DOHH2 (cell line): ENCODE results near the gene GRID1.

Experiments used
- H3F3A ChIP-seq: fragments of 200-600 bp; sonication (generic), shearing (Covaris generic); 2 replicates; pipeline ENCODE4 v1.6.0; 2016; ENCODE audit warnings: antibody characterized with exemption, mild to moderate bottlenecking; ENCODE audit not compliant: control insufficient read depth, insufficient read depth
- H3K27ac ChIP-seq: fragments of 200-600 bp; sonication (generic); 2 replicates; pipeline ENCODE4 v1.5.1; 2014; ENCODE audit warnings: low read depth, mild to moderate bottlenecking, low read length, moderate library complexity
- H3K27me3 ChIP-seq: fragments of 200-600 bp; sonication (generic); 2 replicates; pipeline ENCODE4 v1.6.1; 2014; ENCODE audit warnings: mild to moderate bottlenecking, low read length, mixed read lengths; ENCODE audit not compliant: control insufficient read depth
- H3K36me3 ChIP-seq: fragments of 200-600 bp; sonication (generic); 2 replicates; pipeline ENCODE4 v1.6.1; 2014; ENCODE audit warnings: mild to moderate bottlenecking, low read length, moderate library complexity, mixed read lengths; ENCODE audit not compliant: control insufficient read depth
- H3K4me1 ChIP-seq: fragments of 200-600 bp; sonication (generic); 2 replicates; pipeline ENCODE4 v1.6.1; 2014; ENCODE audit warnings: mild to moderate bottlenecking, low read length, mixed read lengths; ENCODE audit not compliant: control insufficient read depth
- H3K4me2 ChIP-seq: fragments of 200-600 bp; sonication (generic); 2 replicates; pipeline ENCODE4 v1.6.0; 2014; ENCODE audit warnings: mild to moderate bottlenecking, low read length, moderate library complexity
- H3K4me3 ChIP-seq: fragments of 200-600 bp; sonication (generic); 2 replicates; pipeline ENCODE4 v1.5.1; 2014; ENCODE audit warnings: mild to moderate bottlenecking, low read length, mixed read lengths
- H3K79me2 ChIP-seq: fragments of 200-600 bp; sonication (generic); 2 replicates; pipeline ENCODE4 v1.6.1; 2014; ENCODE audit warnings: mild to moderate bottlenecking, low read length, mixed read lengths; ENCODE audit not compliant: control insufficient read depth
- H3K9me2 ChIP-seq: fragments of 200-600 bp; sonication (generic); replicated peaks from 2 replicates; pipeline ENCODE4 v1.6.1; 2014; ENCODE audit warnings: mild to moderate bottlenecking, low read length, mixed read lengths; ENCODE audit not compliant: control insufficient read depth
- H3K9me3 ChIP-seq: fragments of 200-600 bp; sonication (generic); 2 replicates; pipeline ENCODE4 v1.6.1; 2014; ENCODE audit warnings: antibody characterized with exemption, low read length, mixed read lengths; ENCODE audit not compliant: control insufficient read depth, insufficient read depth
- H4K20me1 ChIP-seq: fragments of 200-600 bp; sonication (generic); 2 replicates; pipeline ENCODE4 v1.6.0; 2014; ENCODE audit warnings: low read depth, mild to moderate bottlenecking, antibody characterized with exemption, low read length, moderate library complexity; ENCODE audit not compliant: control insufficient read depth, insufficient read depth
- CTCF ChIP-seq: fragments of 200-600 bp; sonication (generic); IDR thresholded peaks from one replicate; pipeline ENCODE4 v1.5.1; 2014; ENCODE audit warnings: antibody characterized with exemption, mild to moderate bottlenecking, low read depth, low read length; ENCODE audit not compliant: poor library complexity, severe bottlenecking
- EZH2phosphoT487 ChIP-seq: fragments of 200-600 bp; sonication (generic); IDR thresholded peaks from 2 replicates; pipeline ENCODE4 v1.6.1; 2017; ENCODE audit warnings: borderline replicate concordance, mild to moderate bottlenecking, antibody characterized with exemption, low read length, moderate library complexity, mixed read lengths

The GRID1 gene

GRCh38 chr10:85606401-85606800 is 760.2 kb downstream of the GRID1 start:
- Histone ChIP-seq H3K27ac (no peak overlapping the region), H4K20me1 (no peaks in the 10 kb centered on the region), H3K4me2 (no peak overlapping the region)

GRCh38 chr10:85604884-85605283 is 761.7 kb downstream of the GRID1 start:
- no peaks in the 10 kb centered on the region for H3K4me1 ChIP-seq
- no peaks in the 10 kb centered on the region for H3K79me2 ChIP-seq
- H3K27ac ChIP-seq, result no peak overlapping the region
- no peaks in the 10 kb centered on the region for H3K9me2 ChIP-seq
- H4K20me1 ChIP-seq, result no peaks in the 10 kb centered on the region
- no peaks in the 10 kb centered on the region for H3K36me3 ChIP-seq
- no peak overlapping the region for H3K4me3 ChIP-seq
- no peaks in the 10 kb centered on the region for H3K27me3 ChIP-seq
- no peak for TF ChIP-seq CTCF
- TF ChIP-seq EZH2phosphoT487, result no peak
- H3K4me2 ChIP-seq, result no peak overlapping the region
- no peaks in the 10 kb centered on the region for H3F3A ChIP-seq
- H3K9me3 ChIP-seq, result no peaks in the 10 kb centered on the region

More at GRCh38 chr10:85606401-85606800, 760.2 kb downstream of the GRID1 start:
- TF ChIP-seq EZH2phosphoT487, result no peak
- TF ChIP-seq CTCF, result no peak
- Histone ChIP-seq H3K27me3 (no peaks in the 10 kb centered on the region), H3K4me3 (no peak overlapping the region), H3K9me3 (no peaks in the 10 kb centered on the region), H3F3A (no peaks in the 10 kb centered on the region), H3K79me2 (no peaks in the 10 kb centered on the region), H3K4me1 (no peaks in the 10 kb centered on the region), H3K9me2 (no peaks in the 10 kb centered on the region), H3K36me3 (no peaks in the 10 kb centered on the region)

DNA sequence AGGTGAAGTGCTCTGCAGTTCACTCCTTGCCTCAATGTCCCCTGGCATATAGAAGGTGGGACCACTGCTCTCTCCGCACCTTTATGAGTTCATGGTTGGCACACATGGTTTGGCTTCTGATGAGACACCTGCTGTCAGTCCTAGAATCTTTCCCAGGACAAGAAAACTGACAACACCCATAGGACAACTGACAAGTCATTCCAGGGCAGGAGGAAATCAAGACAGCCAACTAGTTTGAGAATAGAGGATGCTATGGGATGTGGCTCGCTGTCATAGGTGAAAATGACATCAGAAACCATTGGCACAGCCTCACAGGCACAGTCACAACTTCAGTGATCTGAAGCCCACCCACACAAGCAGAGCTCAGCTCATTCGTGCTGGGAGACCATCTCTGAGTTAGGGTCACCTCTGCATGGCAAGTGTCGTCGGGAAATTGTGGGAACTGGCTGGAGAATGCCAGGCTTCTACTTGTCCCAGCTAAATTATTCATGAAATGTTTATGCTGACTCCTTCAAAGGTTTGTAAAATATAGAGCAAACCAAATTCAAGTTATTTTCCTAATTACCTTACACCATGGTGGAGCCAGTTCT is 762.4 kb downstream of the GRID1 start:
- Histone ChIP-seq H3K79me2 (no peaks in the 10 kb centered on the region), H4K20me1 (no peaks in the 10 kb centered on the region), H3K4me2 (no peak overlapping the region), H3K36me3 (no peaks in the 10 kb centered on the region), H3K4me1 (no peaks in the 10 kb centered on the region), H3F3A (no peaks in the 10 kb centered on the region), H3K9me2 (no peaks in the 10 kb centered on the region), H3K9me3 (no peaks in the 10 kb centered on the region), H3K4me3 (no peak overlapping the region), H3K27me3 (no peaks in the 10 kb centered on the region), H3K27ac (no peak overlapping the region)
- TF ChIP-seq CTCF, result no peak
- TF ChIP-seq EZH2phosphoT487, result no peak
